ENCODE results near the gene LKAAEAR1. TPM values are rescaled to one million over a fixed set of nuclear protein-coding genes. Genes with fewer than 3 reads are reported as not detected.

Gene LKAAEAR1
- total and polyA plus RNA-seq, 9 of the 15 experiments (the other 6 are each of a cell fraction or from before 2014, with no cell fraction given) = not detected

GRCh38 chr20:64048402-64049044 lies 35.7 kb downstream of the LKAAEAR1 start (continued):
- no peak for TF ChIP-seq PHTF2 (CRISPR knock-in tag; IDR thresholded peaks at IDR 0.05)

DNA sequence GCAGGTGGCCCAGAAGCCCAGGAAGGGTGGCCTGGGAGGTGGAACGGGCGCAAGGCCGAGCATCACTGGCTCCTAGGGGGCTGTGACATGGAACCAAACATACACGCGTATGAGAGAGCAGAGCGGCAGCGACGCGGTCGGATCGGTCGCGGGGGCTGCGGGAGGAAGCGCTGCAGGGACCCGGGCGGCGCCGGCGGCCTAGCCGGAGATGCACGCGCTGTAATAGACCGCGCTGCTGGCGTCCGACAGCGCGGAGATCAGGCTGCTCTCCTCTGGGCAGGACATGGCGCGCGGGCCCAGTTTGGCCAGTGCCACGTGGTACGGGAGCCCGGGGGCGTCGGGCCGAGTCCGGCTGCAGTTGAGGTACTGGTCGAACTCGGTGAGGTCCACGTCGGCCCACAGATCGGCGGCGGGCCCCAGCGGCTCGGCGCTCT lies 36.2 kb downstream of the LKAAEAR1 start:
- POLR2A ChIA-PET = interaction anchor here (1.1 kb wide), 2 partner anchors 9 to 12 kb away, joined by 3 read pairs; partner anchors contain the start of gene C20orf204
- intact Hi-C loops (cut with micrococcal nuclease) = no loop called here
- H4K20me1 ChIP-seq (replicated peaks; ENCODE audit: control insufficient read depth, insufficient read depth, low read length) = no peaks in the 10 kb centered on the region
- H3K4me2 ChIP-seq (ENCODE audit: insufficient read depth, low read length) = no peak overlapping the region
- H2AFZ ChIP-seq (ENCODE audit: low read depth, low read length) = no peak overlapping the region
- no peak for DNase-seq (ENCODE audit: extremely low read depth in 1 of 4, low spot score in 3 of 4)
- H3K27me3 ChIP-seq (ENCODE audit: control insufficient read depth in 2 of 2, insufficient read depth in 2 of 2, low read length in 2 of 2) = no peaks in the 10 kb centered on the region
- peak overlapping the region in 1 of 2 experiments; percentile 62; a peak in 2 of 4 replicates for H3K9ac ChIP-seq (ENCODE audit: insufficient read depth in 1 of 2, low read depth in 2 of 2, low read length in 2 of 2)
- H3K4me1 ChIP-seq (replicated peaks in 1 of 2; ENCODE audit: control insufficient read depth in 2 of 2, insufficient read depth in 2 of 2, low read length in 2 of 2) = peaks cover 35 to 79% of the 10 kb centered on the region in 2 experiments
- H3K4me3 ChIP-seq = no peak overlapping the region
- H3K9me1 ChIP-seq (ENCODE audit: control insufficient read depth, insufficient read depth, low read length) = peaks cover 4% of the 10 kb centered on the region
- in situ Hi-C loops (cut with MboI) = no loop called here
- FAIRE-seq = no peak
- H3K36me3 ChIP-seq (ENCODE audit: control insufficient read depth, insufficient read depth, low read length) = peaks cover 12% of the 10 kb centered on the region; the same call in 1 of the 3 replicates
- no TSS peak for BruUV-seq (replicated peaks)
- no peak overlapping the region for H3K27ac ChIP-seq (ENCODE audit: extremely low read depth, low read depth, low read length)
- ATAC-seq = no peak
- peaks cover 12% of the 10 kb centered on the region for H3K79me2 ChIP-seq (ENCODE audit: control insufficient read depth, insufficient read depth, low read length)
- H3K9me3 ChIP-seq (replicated peaks; ENCODE audit: control insufficient read depth, insufficient read depth, low read depth, low read length) = no peaks in the 10 kb centered on the region
- CTCF ChIA-PET (ENCODE audit: low intra/inter-chr PET ratio) = no interaction called here
- 95% methylated on average over 22 of the region's 49 CpGs for WGBS (ENCODE audit: insufficient coverage, low coverage, missing lambda C conversion rate)
- TF ChIP-seq NONO (IDR thresholded peaks at IDR 0.05; ENCODE audit: low read depth in 2 of 2, low read length in 1 of 2) = no peak
- TF ChIP-seq HNRNPL (IDR thresholded peaks at IDR 0.05; ENCODE audit: low read depth, low read length) = peak; percentile 47; the same call in 1 of the 2 replicates
- no peak for TF ChIP-seq PKNOX1 (IDR thresholded peaks at IDR 0.05)
- TF ChIP-seq TRIM24 (IDR thresholded peaks at IDR 0.05) = no peak
- TF ChIP-seq, protein P1, sequence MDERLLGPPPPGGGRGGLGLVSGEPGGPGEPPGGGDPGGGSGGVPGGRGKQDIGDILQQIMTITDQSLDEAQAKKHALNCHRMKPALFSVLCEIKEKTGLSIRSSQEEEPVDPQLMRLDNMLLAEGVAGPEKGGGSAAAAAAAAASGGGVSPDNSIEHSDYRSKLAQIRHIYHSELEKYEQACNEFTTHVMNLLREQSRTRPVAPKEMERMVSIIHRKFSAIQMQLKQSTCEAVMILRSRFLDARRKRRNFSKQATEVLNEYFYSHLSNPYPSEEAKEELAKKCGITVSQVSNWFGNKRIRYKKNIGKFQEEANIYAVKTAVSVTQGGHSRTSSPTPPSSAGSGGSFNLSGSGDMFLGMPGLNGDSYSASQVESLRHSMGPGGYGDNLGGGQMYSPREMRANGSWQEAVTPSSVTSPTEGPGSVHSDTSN (CRISPR knock-in tag; IDR thresholded peaks at IDR 0.05; ENCODE audit: low read depth) = no peak
- TF ChIP-seq, protein P1 (tag; conservative IDR thresholded peaks at IDR 0.05; ENCODE audit: low read depth) = no peak
- TF ChIP-seq, protein P2, sequence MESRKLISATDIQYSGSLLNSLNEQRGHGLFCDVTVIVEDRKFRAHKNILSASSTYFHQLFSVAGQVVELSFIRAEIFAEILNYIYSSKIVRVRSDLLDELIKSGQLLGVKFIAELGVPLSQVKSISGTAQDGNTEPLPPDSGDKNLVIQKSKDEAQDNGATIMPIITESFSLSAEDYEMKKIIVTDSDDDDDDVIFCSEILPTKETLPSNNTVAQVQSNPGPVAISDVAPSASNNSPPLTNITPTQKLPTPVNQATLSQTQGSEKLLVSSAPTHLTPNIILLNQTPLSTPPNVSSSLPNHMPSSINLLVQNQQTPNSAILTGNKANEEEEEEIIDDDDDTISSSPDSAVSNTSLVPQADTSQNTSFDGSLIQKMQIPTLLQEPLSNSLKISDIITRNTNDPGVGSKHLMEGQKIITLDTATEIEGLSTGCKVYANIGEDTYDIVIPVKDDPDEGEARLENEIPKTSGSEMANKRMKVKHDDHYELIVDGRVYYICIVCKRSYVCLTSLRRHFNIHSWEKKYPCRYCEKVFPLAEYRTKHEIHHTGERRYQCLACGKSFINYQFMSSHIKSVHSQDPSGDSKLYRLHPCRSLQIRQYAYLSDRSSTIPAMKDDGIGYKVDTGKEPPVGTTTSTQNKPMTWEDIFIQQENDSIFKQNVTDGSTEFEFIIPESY (CRISPR knock-in tag; IDR thresholded peaks at IDR 0.05) = peak; percentile 71
- no peak for TF ChIP-seq FOXP1 (CRISPR knock-in tag; IDR thresholded peaks at IDR 0.05)
- TF ChIP-seq PCBP2 (IDR thresholded peaks at IDR 0.05; ENCODE audit: low read depth, low read length, poor library complexity, severe bottlenecking) = no peak
- TF ChIP-seq HMGN3 (IDR thresholded peaks at IDR 0.05; ENCODE audit: borderline replicate concordance, extremely low read depth, insufficient read length, low read depth, low read length) = peak; percentile 20
- TF ChIP-seq POLR2G (IDR thresholded peaks at IDR 0.05; ENCODE audit: low read depth, low read length) = peak; percentile 46; the same call in 1 of the 2 replicates
- no peak for TF ChIP-seq PPARD (CRISPR knock-in tag; IDR thresholded peaks at IDR 0.05)

Data from K562 (cell line).